ENCODE data around the gene CA11. TPM values are rescaled to one million over a fixed set of nuclear protein-coding genes. Genes with fewer than 3 reads are reported as not detected.
"Not testable (repeated sequence)": the region's sequence is repeated elsewhere in the genome, so short reads cannot be mapped to it uniquely, and the experiment has no call there.

Gene CA11
- total RNA-seq: 1 to 10 TPM; 2.6 to 6.2 (median 4.5) TPM
- 10 to 100 TPM; 10.2 to 15.2 TPM for polyA plus RNA-seq

GRCh38 chr19:48646001-48646721 lies at the start of gene CA11:
Gene CA11 (minus strand): TSS chr19:48646187. CDS start chr19:48645632, 555 bp downstream.
- Histone ChIP-seq H3K27ac (peak within 1 kb of the TSS; percentile 56 to 86 (median 79)), H3K36me3 (no peaks in the 10 kb centered on the region), H3K9me3 (no peaks in the 10 kb centered on the region), H3K4me3 (peak within 1 kb of the TSS; percentile 15 to 52 (median 36)), H3K27me3 (no peaks in the 10 kb centered on the region), H3K4me1 (peaks cover 0 to 3% (median 0%) of the 10 kb centered on the region in 3 donors)
- ATAC-seq (peak; percentile 88 to 95 (median 91)), DNase-seq (peak; percentile 88 to 97 (median 92)), FAIRE-seq (no peak)
- 1 to 2% methylated on average over 22 to 33 of the region's 33 CpGs for WGBS, 2 donors
- intact Hi-C loops (cut with DNase I): loop anchor here in 1 of 3 donors (10.0 kb wide), 1 partner anchor 199 kb away; no protein-coding TSS in a partner anchor
- peak; percentile 73 to 86 (median 84) for TF ChIP-seq CTCF (IDR thresholded peaks at IDR 0.05)

- H3K27ac ChIP-seq; H3K27me3 ChIP-seq; H3K9me3 ChIP-seq; H3K4me3 ChIP-seq; FAIRE-seq; H3K36me3 ChIP-seq; DNase-seq; H3K4me1 ChIP-seq; ATAC-seq; intact Hi-C loops (cut with DNase I): not testable (repeated sequence)
- WGBS, 2 donors: 95% methylated on average over 9 of the region's 9 CpGs
Observed at GRCh38 chr19:48693629-48694028, 47.6 kb upstream of the CA11 start.

- peak overlapping the region in 1 of 4 donors; percentile 41 for H3K27ac ChIP-seq
- DNase-seq (peak in 2 of 6 donors; percentile 62 to 69), FAIRE-seq (no peak), ATAC-seq (peak; percentile 43 to 68 (median 56))
- intact Hi-C loops (cut with DNase I): no loop called here
- no peak overlapping the region for H3K4me3 ChIP-seq
- no peaks in the 10 kb centered on the region for H3K36me3 ChIP-seq
- H3K4me1 ChIP-seq: peaks cover 0 to 4% (median 0%) of the 10 kb centered on the region in 3 donors
- no peak for TF ChIP-seq CTCF (IDR thresholded peaks at IDR 0.05)
- H3K27me3 ChIP-seq: no peaks in the 10 kb centered on the region
- no peaks in the 10 kb centered on the region for H3K9me3 ChIP-seq
- WGBS, 2 donors: 19 to 21% methylated on average over 7 of the region's 7 CpGs
Observed at GRCh38 chr19:48689449-48689848, 43.5 kb upstream of the CA11 start.

- no peaks in the 10 kb centered on the region for H3K9me3 ChIP-seq
- peaks cover 0 to 4% (median 0%) of the 10 kb centered on the region in 3 donors for H3K4me1 ChIP-seq
- TF ChIP-seq CTCF (IDR thresholded peaks at IDR 0.05): no peak
- H3K27me3 ChIP-seq: no peaks in the 10 kb centered on the region
- no peaks in the 10 kb centered on the region for H3K36me3 ChIP-seq
- ATAC-seq (no peak), FAIRE-seq (no peak), DNase-seq (no peak)
- intact Hi-C loops (cut with DNase I): no loop called here
- no peak overlapping the region for H3K27ac ChIP-seq
- H3K4me3 ChIP-seq: no peak overlapping the region
- 81% methylated on average over 3 of the region's 3 CpGs for WGBS, 2 donors
Observed at GRCh38 chr19:48687776-48688175, 41.8 kb upstream of the CA11 start.

GRCh38 chr19:48686637-48687036 lies 40.6 kb upstream of the CA11 start:
- intact Hi-C loops (cut with DNase I); ATAC-seq; H3K9me3 ChIP-seq; FAIRE-seq; H3K36me3 ChIP-seq; DNase-seq; H3K4me1 ChIP-seq; H3K27me3 ChIP-seq; H3K27ac ChIP-seq; H3K4me3 ChIP-seq: not testable (repeated sequence)
- WGBS, 2 donors: 93 to 95% methylated on average over 7 of the region's 7 CpGs

- Histone ChIP-seq H3K9me3 (no peaks in the 10 kb centered on the region), H3K27me3 (no peaks in the 10 kb centered on the region), H3K4me3 (no peak overlapping the region), H3K27ac (no peak overlapping the region), H3K36me3 (no peaks in the 10 kb centered on the region), H3K4me1 (peaks cover 0 to 4% (median 0%) of the 10 kb centered on the region in 3 donors)
- intact Hi-C loops (cut with DNase I): no loop called here
- WGBS, 2 donors: 90 to 94% methylated on average over 3 of the region's 3 CpGs
- ATAC-seq (no peak), FAIRE-seq (no peak), DNase-seq (no peak)
- no peak for TF ChIP-seq CTCF (IDR thresholded peaks at IDR 0.05)
Observed at GRCh38 chr19:48686088-48686487, 40.1 kb upstream of the CA11 start.

Measured in pancreas (tissue), 10 donors.